Transverse colon (tissue), 4 donors: ENCODE measurements around the gene PRICKLE2.

ENCODE experiments used
- EP300 ChIP-seq: sonication (generic); formaldehyde crosslinking; IDR thresholded peaks from one replicate; pipeline ENCODE4 v1.6.1; 2017; ENCODE audit warnings: antibody characterized with exemption, low read depth
- POLR2A ChIP-seq: fragments of 450-650 bp; IDR thresholded peaks from one replicate; pipeline ENCODE4 v1.6.1; 2016; ENCODE audit warnings: antibody characterized with exemption, mild to moderate bottlenecking, moderate library complexity
- POLR2AphosphoS5 ChIP-seq, 3 donors: sonication (generic); formaldehyde crosslinking; IDR thresholded peaks; one replicate each; pipeline ENCODE4 v1.6.1; 2016; ENCODE audit warnings: antibody characterized with exemption in 3 of 3
- TF ChIP-seq, protein P1 (sequence below), 5 experiments: fragments of 200-600 bp in 3 of 5; fragments of 450-650 bp in 2 of 5; sonication (generic) in 3 of 5; IDR thresholded peaks; 1 replicate in 2 of 5; 2 replicates in 3 of 5; pipeline ENCODE4 v1.5.1; 2016 to 2017; ENCODE audit warnings: antibody characterized with exemption in 5 of 5, inconsistent platforms in 3 of 5, mild to moderate bottlenecking in 2 of 5, moderate library complexity in 1 of 5

DNA sequence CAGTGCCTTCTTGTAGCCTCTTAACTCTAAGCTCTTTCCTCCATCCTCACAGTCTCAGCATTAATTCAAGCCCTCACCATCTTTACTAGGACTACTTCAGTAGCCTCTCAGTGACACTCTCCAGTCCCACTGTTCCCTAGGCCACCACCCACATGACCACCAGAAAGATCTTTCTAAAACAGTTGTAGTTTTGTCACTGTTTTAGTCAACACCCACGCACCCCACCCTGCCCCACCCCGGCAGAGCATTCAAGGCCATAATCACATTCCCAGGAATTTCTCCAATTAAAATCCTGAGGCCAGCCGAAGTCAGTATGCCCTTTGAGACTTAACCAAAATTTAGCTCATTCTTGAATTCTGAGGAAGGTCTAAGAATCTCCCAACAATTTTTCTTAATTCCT lies 170.8 kb downstream of the PRICKLE2 start:
- TF ChIP-seq, protein P1, sequence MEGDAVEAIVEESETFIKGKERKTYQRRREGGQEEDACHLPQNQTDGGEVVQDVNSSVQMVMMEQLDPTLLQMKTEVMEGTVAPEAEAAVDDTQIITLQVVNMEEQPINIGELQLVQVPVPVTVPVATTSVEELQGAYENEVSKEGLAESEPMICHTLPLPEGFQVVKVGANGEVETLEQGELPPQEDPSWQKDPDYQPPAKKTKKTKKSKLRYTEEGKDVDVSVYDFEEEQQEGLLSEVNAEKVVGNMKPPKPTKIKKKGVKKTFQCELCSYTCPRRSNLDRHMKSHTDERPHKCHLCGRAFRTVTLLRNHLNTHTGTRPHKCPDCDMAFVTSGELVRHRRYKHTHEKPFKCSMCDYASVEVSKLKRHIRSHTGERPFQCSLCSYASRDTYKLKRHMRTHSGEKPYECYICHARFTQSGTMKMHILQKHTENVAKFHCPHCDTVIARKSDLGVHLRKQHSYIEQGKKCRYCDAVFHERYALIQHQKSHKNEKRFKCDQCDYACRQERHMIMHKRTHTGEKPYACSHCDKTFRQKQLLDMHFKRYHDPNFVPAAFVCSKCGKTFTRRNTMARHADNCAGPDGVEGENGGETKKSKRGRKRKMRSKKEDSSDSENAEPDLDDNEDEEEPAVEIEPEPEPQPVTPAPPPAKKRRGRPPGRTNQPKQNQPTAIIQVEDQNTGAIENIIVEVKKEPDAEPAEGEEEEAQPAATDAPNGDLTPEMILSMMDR (IDR thresholded peaks at IDR 0.05): no peak
- TF ChIP-seq POLR2A (no peak), EP300 (no peak), POLR2AphosphoS5 (IDR thresholded peaks at IDR 0.05) (no peak)
